Myocyte (in vitro differentiated cells): Measurements from ENCODE around the gene SIVA1. TPM values are rescaled to one million over a fixed set of nuclear protein-coding genes. Genes with fewer than 3 reads are reported as not detected.

Source experiments
- DNase-seq: peaks from one replicate; pipeline ENCODE4 v3.0.0-alpha.2; 2012; ENCODE audit warnings: low read depth
- total RNA-seq: library from RNA; depleted of rRNA; stranded (reverse); fragments of >200 nt; gene quantifications from 2 replicates; pipeline ENCODE4 v1.2.3, GENCODE V29; 2014

Gene SIVA1
- total RNA-seq, 1 donor from 2014 or later, result 173 TPM

DNA sequence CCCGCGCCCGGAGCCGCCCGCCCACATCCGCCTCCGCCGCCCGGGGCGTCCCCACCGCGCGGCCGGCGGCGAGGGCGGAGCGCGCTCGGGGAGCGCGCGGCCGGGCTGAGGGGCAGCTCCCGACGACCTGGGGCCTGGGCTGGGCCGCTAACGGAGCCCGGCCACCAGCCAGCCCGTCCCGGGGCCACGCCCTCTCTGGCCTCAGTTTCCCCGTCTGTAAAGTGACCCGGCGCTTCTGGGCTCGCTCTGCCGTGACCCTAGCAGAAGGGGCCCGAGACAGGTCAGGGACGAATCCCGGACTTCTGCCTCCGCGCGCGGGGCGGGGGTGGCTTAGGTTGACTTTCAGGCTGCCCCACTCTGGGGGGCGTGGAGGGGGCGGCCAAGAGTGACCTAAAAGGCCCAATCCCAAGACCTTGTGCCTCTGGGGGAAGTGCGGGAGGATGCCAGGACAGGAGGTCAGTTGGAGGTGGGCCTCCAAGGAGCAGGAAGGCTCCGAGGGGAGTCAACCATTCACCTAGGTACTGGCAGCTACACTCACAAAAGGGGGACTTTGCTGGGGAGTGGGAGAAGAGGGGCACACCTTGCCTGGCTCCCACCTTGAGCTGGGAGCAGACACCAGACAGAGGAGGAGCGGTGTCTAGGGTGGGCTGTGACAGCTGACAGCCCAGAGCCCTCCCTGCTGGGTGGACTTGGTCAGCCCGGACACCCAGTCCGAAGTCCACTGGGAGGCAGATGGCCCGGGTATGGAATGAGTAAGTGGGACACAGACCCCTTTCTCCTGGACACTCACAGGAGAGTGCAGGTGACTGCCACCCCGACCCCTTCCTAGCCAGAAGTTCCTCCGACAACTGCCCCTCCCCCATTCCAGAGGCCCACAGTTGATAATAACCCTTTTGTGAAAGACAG lies 43.1 kb downstream of the SIVA1 start:
- DNase-seq, result peak; percentile 57

DNA sequence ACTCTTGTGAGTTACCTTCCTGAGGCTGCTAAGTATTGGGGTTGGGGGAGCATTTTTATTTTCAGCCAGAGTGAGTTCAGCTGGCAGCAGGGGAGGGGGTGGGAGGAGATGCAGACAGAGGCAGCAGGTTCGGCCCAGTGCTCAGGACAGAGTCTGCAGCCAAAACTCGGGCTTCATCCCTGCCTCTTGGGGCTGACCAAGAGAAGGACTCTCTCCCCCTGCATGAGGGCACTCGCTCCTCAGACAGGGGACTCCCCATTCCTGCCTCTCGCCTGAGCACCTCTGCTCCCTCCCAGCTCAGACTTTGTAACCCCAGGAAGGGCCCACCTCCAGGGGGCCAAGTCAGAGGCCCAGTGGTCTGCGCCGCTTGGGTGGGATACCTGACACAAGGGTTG lies 43.7 kb downstream of the SIVA1 start:
- no peak for DNase-seq

DNA sequence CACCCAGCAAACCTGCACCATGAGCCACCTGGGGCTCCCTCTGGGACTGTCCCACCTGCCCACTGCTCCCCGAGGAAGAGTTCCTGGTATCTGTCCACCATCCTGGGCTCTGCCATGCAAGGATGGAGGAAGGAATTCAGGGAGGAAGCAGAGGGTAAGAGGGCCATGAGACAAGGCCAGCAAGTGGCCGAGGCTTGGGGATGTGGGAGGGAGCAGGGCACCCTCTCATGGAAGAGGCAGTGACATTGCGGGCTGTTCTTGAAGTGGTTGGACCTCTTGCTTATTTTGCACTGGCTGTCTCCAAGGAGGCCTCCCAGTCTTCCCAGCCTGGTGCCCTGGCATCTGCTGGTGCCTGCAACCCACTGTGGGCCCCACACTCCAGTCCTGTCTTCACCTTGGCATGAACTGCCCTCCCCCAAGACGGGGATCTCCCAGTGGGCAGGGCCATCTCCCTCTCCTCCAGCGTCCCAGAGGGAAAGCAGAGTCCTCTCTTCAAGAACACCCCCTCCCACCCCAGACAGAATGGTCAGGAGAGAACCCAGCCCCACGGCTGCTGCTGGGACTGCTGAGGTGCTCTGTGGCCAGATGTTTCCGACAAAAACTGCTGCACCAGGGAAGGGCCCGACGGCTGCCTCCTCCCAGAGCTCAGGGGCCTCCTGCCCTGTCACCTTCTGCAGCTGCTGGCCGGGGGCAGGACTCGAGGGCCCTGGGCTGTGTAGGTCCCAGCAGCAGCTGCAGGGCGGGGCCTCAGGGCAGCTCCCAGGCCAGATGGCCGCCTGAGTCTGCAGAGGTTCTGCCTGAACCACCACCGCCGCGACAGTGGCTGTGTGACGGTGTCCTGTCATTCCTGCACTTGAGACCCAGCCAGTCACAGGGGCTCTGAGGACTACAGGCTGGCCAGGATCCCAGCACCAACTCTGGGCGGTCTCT lies 44.4 kb downstream of the SIVA1 start:
- DNase-seq, result peak; percentile 85

DNA sequence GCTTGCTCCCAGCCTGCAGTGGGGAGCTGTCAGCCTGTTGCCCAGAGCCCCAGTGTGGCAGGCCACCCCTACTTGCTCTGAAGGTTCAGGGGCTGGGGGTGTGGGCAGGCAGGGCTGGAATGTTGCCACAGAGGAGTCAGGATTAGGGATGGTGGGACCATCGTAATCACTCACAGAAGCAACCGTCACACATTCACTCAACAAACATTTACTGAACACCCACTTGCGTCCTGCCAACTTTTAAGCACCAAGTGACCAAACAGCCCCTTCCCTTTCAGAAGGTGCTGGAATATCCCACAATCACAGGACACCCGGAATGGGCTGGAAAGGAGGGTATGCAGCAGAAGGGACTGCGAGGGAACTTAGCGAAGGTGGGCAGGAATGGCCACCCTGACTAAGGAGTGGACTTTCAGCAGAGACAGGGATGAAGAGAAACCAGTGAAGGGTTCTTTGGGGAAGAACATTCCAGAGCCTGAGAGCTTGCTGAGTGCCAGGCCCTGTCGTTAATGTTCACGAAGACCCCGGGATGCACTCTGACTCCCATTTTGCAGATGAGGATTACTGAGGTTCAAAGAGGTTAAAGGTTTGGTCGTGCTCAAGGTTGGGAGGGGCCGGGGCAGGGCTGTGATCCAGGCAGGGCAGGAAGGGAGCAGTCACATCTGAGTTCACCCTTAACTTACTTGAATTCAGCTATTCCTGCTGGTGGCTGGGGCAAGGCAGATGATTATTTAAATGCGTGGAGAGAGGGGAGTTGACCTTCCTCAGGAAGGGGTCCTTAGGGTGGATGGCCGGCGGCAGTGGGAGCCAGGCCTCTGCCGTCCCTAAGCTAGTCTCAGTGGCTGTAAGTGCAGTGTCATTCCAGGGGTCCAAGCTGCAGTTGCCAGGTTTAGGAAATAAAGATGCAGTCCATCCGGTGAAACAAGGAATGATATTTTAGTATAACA lies 45.6 kb downstream of the SIVA1 start:
- no peak for DNase-seq

DNA sequence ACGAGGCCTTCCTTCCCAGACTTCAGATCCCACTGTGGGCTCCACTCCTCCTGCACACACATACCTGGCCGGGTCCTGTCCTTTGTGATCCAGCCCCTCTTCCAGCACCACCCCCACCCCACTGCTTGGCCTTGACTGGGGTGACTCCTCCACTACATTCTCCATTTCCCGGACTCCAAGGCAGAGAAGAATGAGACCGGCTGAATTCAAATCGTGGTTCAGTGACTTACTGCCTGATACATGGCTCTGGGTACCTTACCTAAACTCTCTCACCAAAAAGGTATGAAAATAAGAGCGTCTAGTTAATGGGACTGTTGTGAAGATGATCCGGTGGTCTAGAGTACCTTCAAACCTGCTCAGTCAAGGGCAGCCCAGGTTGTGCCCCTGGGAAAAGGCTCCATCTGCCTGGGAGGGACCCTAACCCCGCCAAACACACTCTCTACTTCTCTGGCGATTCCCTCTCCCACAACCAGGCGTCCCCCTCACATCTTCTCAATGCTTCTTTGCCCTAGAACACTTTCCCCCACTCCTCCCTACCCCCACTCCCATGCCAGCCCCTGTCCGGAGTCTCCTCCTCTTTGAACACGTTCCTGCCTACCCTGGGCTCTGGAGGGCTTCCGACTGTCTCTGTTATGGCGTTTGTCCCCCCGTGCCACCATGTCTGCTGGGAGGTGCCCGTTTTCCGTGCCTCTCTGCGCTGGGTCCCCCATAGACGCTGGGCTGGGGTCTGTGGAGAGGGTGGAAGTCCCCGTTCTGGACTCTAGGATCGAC lies 46.5 kb downstream of the SIVA1 start:
- DNase-seq, result no peak

DNA sequence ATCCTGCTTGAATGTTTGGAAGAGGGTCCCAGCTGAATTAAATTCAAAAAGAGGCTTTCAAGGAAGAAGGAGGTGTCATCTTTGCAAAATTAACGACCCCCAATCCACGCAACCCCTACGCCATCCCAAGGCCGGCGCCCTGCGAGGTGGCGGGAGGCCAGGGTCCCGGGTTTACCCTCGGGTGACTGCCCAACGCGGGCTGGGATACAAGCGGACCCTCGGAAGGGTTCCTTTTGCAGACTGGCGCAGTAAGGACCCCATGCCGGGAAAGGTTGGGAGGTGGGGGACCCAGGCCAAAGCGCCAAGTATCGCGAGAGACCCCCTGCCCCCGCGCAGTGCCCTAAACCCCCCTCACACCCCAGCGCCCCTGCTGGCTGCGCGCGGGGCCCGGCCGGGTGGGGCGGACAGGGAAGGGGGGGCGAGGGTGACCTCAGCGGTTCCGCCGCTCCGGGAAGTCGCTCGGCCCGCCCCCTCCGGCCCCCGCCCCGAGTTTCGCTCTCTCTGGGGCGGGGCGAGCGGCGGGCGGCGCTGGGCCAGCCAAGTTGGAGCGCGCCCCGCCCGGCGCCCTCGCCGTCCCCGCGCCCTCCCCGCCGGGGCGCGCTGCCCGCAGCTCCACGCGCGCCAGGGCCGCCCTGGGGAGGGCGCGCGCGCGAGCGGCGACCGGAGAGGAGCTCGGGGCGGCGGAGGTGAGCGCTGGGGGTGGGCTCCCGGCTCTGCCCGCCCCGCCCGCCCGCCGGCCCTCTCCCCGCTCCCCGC lies 47.2 kb downstream of the SIVA1 start:
- DNase-seq, result peak; percentile 74

DNA sequence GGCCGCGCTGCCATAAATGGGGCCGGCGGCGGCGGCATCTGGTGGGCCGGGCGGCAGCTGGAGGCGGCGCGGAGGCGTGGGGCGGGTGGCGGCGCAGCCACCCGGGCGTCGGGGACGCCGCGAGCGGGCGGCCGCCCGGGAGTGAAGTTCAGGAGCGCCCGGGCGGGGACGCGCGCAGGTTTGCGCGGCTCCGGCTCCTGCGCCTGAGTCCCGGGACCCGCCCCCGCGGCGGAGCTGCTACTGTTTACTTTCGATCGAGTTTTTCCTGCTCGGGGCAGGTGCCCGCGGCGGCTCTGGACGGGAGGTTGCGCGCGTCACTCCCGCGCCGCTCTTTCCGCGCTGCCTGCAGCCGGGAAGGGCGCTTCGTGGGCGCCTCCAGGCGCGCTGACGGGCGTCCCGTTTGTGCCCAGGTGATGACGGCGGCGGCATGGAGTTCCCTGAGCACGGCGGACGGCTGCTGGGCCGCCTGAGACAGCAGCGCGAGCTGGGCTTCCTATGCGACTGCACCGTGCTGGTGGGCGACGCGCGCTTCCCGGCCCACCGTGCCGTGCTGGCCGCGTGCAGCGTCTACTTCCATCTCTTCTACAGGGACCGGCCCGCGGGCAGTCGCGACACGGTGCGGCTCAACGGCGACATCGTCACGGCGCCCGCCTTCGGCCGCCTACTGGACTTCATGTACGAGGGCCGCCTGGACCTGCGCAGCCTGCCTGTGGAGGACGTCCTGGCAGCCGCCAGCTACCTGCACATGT lies 48.0 kb downstream of the SIVA1 start, which contains the start of gene ZBTB42:
TSS of gene ZBTB42 (plus strand) at position 331 of the 749 bp plus-strand sequence. CDS start at position 428, 97 bp downstream.
- DNase-seq, result no peak

DNA sequence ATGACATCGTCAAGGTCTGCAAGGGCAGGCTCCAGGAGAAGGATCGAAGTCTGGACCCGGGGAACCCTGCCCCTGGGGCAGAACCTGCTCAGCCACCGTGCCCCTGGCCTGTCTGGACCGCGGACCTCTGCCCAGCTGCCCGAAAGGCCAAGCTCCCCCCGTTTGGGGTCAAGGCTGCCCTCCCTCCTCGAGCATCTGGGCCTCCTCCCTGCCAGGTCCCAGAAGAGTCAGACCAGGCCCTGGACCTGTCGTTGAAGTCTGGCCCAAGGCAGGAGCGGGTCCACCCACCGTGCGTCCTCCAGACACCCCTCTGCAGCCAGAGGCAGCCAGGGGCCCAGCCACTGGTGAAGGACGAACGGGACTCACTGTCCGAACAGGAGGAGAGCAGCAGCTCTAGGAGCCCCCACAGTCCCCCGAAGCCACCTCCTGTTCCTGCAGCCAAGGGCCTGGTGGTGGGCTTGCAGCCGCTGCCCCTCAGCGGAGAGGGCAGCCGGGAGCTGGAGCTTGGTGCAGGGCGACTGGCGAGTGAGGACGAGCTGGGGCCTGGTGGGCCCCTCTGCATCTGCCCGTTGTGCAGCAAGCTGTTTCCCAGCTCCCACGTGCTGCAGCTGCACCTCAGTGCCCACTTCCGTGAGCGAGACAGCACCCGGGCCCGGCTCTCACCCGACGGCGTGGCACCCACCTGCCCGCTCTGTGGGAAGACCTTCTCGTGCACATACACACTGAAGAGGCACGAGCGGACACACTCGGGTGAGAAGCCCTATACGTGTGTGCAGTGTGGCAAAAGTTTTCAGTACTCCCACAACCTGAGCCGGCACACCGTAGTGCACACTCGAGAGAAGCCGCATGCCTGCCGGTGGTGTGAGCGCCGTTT lies 48.8 kb downstream of the SIVA1 start:
- DNase-seq, result no peak

DNA sequence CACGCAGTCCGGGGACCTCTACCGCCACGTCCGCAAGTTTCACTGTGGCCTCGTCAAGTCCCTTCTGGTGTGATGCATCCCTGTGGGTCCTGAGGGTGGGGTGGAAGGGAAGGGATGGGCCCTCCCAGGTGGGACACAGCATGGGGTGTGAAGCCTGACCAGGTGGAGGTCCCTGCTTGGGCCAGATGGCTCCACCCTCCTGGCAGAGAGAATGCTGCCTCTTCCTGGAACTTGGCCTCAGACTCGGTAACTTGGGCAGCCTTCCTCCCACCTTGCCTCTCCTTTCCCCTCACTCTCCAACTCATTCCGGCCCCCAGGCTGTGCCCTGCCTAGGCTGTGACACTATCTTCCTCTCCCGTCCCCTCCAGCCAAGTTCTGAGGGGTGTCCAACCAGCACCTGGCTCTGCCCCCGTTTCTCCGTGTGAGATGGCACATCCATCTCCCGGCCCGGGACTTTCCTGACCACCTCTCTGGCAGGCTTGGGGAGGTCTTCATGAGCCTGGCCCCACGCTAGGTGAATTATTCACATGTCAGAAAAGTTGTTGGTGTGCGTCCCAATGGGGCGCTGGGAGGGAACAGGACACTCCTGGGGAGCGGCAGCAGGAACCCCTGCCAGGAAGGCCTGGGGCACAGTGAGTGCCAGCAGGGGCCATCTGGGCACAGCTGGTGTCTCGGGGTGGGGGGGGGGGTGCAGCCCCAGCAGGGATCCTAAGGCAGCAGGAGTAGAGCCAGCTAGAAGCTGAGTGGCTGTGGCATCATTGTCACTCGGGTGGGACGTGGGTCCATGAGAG lies 49.6 kb downstream of the SIVA1 start:
- no peak for DNase-seq

DNA sequence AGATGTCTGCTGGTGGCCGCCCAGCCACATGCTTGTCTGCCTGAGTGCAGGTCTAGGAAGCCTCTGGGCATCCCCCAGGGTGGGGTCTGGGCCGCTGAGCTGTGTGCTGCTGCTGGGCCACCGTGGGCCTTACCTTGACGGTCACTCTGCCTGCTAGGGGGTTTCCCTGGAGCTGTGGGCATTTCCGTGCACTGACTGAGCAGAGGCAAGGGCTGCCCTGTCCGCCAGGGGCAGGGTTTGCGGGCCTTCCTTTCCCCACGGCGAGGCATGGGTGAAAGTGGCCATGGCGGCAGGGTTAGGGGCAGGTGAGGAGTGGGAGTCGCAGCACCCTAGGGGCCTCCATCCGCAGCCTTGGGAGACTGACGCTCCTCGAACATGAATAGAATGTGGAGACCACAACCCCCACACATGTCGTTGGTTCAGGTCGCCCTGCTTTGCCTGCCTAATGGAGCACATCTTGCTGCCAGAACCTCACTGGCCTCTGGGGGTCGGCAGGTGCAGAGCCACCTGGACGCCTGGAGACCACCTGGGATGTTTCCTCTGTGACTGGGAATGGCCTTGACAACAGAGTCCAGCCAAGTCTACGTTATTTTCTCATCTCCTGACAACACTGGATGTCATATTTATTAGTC lies 50.4 kb downstream of the SIVA1 start:
- DNase-seq, result no peak

DNA sequence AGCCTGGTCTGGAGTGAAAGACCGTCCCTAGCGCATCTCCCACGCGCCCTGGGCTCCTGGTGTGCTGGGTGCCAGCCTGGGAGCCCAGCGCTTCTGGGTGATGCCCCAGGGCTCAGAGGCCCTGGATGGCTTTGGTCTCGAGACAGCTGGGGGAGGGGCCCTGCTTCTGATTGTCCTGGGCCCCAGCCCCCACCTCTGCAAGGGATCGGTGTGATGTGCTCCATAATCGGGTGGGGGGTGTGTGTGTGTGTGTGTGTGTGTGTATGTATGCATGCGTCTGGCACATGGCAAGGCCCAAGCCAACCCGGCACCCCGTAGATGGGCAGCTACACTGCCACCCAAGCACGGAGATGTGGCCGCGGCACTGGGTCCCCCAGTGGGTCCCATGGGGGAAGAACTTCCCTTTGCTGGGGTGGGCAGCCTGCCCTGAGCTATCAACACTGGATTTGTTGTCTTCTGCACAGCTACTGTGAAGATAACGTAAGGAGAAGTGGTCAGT lies 51.0 kb downstream of the SIVA1 start:
- DNase-seq, result no peak

DNA sequence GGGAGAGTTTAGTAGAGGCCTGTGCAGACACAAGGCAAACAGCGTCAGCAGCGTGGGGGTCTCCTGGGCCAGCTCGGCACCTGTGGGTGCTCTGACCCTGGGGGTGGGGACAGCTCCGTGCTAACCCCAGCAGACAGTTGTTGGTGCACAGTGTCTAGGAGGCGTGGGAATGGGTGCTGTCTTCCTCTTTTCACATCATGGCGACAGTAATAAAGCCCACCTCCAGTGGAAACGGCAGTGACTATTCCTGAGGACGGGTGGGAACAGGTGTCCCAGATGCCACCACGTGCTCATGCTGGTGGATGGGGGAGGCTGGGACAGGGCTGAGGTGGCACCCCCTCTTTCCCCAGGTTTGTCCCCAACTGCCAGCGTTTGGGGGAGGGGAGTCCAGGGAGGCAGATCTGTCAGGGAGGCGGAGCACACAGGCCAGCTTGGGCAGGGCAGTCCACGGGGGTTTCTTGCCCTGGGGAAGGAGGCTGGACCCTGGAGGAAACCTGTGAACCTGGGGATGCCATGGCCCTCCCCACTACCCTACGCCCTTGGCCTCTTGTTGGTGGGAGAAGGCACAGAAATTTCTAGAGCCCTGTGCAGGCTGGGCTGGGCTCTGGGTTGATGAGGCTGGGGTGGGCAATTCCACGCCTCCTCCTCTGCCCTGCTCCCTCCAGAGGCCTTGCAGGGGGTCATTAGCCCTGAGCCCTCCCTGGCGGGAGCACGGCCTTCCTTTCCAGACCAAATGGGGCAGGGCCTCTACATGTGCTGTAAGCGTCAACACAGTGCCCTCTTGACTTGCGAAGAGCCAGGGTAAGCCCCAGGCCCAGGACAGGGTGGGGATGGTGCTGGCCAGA lies 51.8 kb downstream of the SIVA1 start:
- DNase-seq, result no peak

DNA sequence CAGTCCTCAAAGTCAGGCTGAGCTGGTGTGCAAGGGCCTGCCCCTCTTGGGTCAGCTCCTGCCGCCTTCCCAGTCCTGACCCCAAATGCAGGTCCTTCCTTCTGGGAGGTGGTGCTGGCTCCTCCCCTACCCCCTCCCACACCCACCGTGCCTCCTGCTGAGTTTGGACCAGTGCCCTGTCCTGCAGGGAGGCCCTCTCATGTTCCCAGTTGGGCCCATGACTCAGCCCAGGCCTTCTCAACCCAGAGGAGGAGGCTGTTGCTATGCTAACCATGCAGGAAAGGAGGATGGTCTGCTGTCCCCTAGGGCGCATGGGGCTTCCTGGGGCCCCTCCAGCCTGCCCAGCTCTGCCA lies 52.4 kb downstream of the SIVA1 start:
- peak; percentile 87 for DNase-seq

DNA sequence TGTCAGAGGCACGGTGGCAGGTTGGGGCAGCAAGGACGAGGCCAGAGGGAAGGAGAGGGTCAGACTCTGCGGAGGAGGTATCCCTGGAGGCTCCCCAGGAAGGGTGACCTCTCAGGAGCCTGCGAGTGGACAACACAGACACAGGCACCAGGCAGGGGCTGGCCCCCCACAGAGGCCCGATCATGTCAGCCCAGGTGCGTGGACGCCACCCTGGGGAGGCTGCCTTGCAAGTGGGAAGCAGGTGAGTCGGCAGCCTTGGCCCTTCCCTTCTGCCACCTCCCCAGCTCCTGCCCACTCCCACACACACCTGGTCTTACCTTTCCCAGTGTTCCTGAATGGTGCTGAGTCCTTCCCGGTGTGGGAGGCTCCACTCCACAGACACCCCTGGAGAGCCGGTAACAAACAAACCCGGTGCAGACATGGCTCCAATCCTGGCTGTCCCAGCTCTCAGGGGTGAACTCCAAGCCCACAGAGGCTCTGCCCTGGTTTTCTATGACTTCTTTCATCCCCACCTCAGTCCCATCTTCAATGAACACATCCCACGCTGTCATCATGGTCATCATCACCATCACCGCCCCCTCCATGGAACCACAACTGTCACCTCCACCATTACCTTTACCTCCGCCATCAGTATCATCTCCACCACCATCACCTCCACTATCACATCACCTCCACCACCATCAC lies 53.1 kb downstream of the SIVA1 start:
- DNase-seq, result no peak
